OCI-LY7 (cell line): Measurements from ENCODE around the gene TTC28. TPM values are rescaled to one million over a fixed set of nuclear protein-coding genes. Genes with fewer than 3 reads are reported as not detected.

Source experiments
- BruUV-seq: library from RNA; stranded (reverse); fragments of 400-500 nt; replicated peaks from 2 replicates; lab custom pipeline; 2021; lab: Mats Ljungman, UMichigan
- CTCF ChIA-PET: fragments of 300-600 bp; sonication (Branson Sonifier 250); formaldehyde crosslinking; loops from one replicate; lab custom pipeline; 2022; ENCODE audit warnings: antibody characterized with exemption; ENCODE audit not compliant: unreplicated experiment; lab: Charles Lee
- POLR2A ChIA-PET: fragments of 300-600 bp; sonication (Branson Sonifier 250); formaldehyde crosslinking; loops from one replicate; lab custom pipeline; 2022; ENCODE audit warnings: antibody characterized with exemption; lab: Charles Lee
- DNase-seq: peaks from one replicate; pipeline ENCODE4 v3.0.0-alpha.2; 2015; ENCODE audit warnings: low spot score
- H2AFZ ChIP-seq: fragments of 200-600 bp; sonication (generic), shearing (Covaris generic); 2 replicates; pipeline ENCODE4 v1.6.1; 2014; ENCODE audit warnings: mild to moderate bottlenecking, antibody characterized with exemption, low read length, moderate library complexity
- H3K27ac ChIP-seq: fragments of 200-600 bp; sonication (generic); 2 replicates; pipeline ENCODE4 v1.5.1; 2014; ENCODE audit warnings: mixed run types, low read depth, mild to moderate bottlenecking, moderate library complexity, low read length, inconsistent platforms; ENCODE audit not compliant: poor library complexity, severe bottlenecking
- H3K36me3 ChIP-seq: fragments of 200-600 bp; sonication (generic); 2 replicates; pipeline ENCODE4 v1.6.1; 2014; ENCODE audit warnings: mild to moderate bottlenecking, antibody characterized with exemption, low read length, moderate library complexity, mixed read lengths; ENCODE audit not compliant: insufficient read depth
- H3K4me1 ChIP-seq: fragments of 200-600 bp; sonication (generic); 2 replicates; pipeline ENCODE4 v1.5.1; 2014; ENCODE audit warnings: mild to moderate bottlenecking, low read length; ENCODE audit not compliant: insufficient read depth, poor library complexity, severe bottlenecking
- H3K4me2 ChIP-seq: fragments of 200-600 bp; sonication (generic); 2 replicates; pipeline ENCODE4 v1.6.1; 2014; ENCODE audit warnings: mild to moderate bottlenecking, low read length
- H3K4me3 ChIP-seq: fragments of 200-600 bp; sonication (generic); 2 replicates; pipeline ENCODE4 v1.5.1; 2014; ENCODE audit warnings: mild to moderate bottlenecking, low read depth, low read length; ENCODE audit not compliant: poor library complexity, severe bottlenecking
- H3K79me2 ChIP-seq: fragments of 200-600 bp; sonication (generic); 2 replicates; pipeline ENCODE4 v1.6.1; 2016; ENCODE audit warnings: low read depth, mild to moderate bottlenecking, low read length, moderate library complexity, mixed read lengths; ENCODE audit not compliant: insufficient read depth
- H3K9me2 ChIP-seq: fragments of 200-600 bp; sonication (generic); 2 replicates; pipeline ENCODE4 v1.6.1; 2016; ENCODE audit warnings: mild to moderate bottlenecking, low read length, mixed read lengths; ENCODE audit not compliant: insufficient read depth
- H3K9me3 ChIP-seq: fragments of 200-600 bp; sonication (generic); 2 replicates; pipeline ENCODE4 v1.6.1; 2014; ENCODE audit warnings: mild to moderate bottlenecking, mixed run types, low read length, mixed read lengths
- H4K20me1 ChIP-seq: fragments of 200-600 bp; sonication (generic); 2 replicates; pipeline ENCODE4 v1.6.1; 2014; ENCODE audit warnings: mild to moderate bottlenecking, antibody characterized with exemption, low read length, moderate library complexity, mixed read lengths; ENCODE audit not compliant: insufficient read depth
- EZH2phosphoT487 ChIP-seq: fragments of 200-600 bp; sonication (generic); IDR thresholded peaks from 2 replicates; pipeline ENCODE4 v1.6.1; 2018; ENCODE audit warnings: low read depth, borderline replicate concordance, mild to moderate bottlenecking, mixed run types, antibody characterized with exemption, low read length, moderate library complexity, mixed read lengths
- intact Hi-C: fragments of 100-400 bp; cut with micrococcal nuclease; formaldehyde crosslinking; loops from one replicate; pipeline ENCODE4 v1.10.0; 2022; ENCODE audit not compliant: unreplicated experiment
- total RNA-seq, 2 experiments: library from RNA; depleted of rRNA in 1 of 2; stranded (reverse); fragments of >200 nt in 1 of 2; shearing (Covaris generic) in 1 of 2; gene quantifications; 2 replicates each; pipeline ENCODE4 v1.2.3, GENCODE V29; 2014 to 2022
- TF ChIP-seq, protein P1 (sequence below): fragments of 200-600 bp; sonication (generic); conservative IDR thresholded peaks from 2 replicates; pipeline ENCODE4 v1.5.1; 2014; ENCODE audit warnings: mild to moderate bottlenecking, antibody characterized with exemption, low read length, moderate library complexity, mixed read lengths

Gene TTC28
- total RNA-seq, 2 experiments from 2014 or later, result under 0.01 to 0.55 TPM

DNA sequence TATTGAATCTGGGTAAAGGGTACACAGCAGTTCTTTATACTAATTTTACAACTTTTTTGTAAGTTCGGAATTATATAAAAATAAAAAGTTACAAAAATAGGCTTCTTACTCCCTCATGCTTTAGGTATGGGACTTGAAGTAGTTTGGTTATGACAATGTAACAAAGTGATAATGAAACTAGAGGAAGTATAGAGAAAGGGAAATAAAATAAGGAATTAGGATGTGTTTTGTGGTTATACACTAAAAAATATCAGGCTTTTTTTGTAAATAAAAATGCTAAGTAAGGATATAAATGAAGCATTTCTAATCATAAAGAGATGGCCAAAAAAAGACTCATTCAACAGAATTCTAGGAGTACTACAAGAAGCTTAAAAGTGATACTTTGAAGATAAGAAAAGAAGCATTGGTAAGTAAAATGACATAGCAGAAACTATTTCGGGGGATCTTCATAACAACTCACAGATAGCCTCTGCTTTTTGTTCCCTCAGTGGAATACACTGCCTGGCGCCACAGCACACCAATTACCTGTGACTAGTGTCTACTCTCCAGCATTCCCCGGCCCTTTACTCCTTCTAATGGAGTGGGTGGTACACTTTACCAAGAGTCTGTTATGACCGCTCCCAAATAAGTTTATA, 437.9 kb downstream of the TTC28 start:
- H3K36me3 ChIP-seq, result no peaks in the 10 kb centered on the region
- H3K4me3 ChIP-seq, result no peak overlapping the region
- BruUV-seq, result no TSS peak
- no peak for DNase-seq
- no peaks in the 10 kb centered on the region for H3K79me2 ChIP-seq
- ChIA-PET CTCF (no interaction called here), POLR2A (no interaction called here)
- H3K4me1 ChIP-seq, result no peaks in the 10 kb centered on the region
- no peak overlapping the region for H2AFZ ChIP-seq
- no peak overlapping the region for H3K4me2 ChIP-seq
- no peaks in the 10 kb centered on the region for H3K9me3 ChIP-seq
- H3K9me2 ChIP-seq, result no peaks in the 10 kb centered on the region
- no peak for TF ChIP-seq EZH2phosphoT487
- TF ChIP-seq, protein P1, sequence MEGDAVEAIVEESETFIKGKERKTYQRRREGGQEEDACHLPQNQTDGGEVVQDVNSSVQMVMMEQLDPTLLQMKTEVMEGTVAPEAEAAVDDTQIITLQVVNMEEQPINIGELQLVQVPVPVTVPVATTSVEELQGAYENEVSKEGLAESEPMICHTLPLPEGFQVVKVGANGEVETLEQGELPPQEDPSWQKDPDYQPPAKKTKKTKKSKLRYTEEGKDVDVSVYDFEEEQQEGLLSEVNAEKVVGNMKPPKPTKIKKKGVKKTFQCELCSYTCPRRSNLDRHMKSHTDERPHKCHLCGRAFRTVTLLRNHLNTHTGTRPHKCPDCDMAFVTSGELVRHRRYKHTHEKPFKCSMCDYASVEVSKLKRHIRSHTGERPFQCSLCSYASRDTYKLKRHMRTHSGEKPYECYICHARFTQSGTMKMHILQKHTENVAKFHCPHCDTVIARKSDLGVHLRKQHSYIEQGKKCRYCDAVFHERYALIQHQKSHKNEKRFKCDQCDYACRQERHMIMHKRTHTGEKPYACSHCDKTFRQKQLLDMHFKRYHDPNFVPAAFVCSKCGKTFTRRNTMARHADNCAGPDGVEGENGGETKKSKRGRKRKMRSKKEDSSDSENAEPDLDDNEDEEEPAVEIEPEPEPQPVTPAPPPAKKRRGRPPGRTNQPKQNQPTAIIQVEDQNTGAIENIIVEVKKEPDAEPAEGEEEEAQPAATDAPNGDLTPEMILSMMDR, result no peak
- H3K27ac ChIP-seq, result no peak overlapping the region
- no peaks in the 10 kb centered on the region for H4K20me1 ChIP-seq
- intact Hi-C loops, result no loop called here

DNA sequence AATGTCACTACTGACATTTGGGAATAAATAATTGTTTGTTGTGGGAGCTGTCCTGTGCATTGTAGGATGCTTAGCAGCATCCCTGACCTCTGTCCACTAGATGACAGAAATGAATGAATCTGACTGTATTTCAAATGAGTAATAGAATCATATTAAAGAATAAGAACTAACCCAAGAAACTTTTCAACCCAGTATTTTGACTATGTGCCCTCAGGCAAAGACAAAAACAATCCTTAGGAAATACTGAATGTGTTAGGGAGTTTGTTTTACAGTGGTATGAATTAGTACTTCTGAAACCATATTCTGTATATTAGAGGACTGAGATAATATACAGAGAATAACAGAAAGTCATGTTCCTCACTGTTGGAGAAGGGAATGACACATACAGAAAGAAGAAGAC, 439.7 kb downstream of the TTC28 start:
- Histone ChIP-seq H3K4me1 (no peaks in the 10 kb centered on the region), H3K9me2 (no peaks in the 10 kb centered on the region), H3K4me2 (no peak overlapping the region), H3K4me3 (no peak overlapping the region), H3K27ac (no peak overlapping the region), H4K20me1 (no peaks in the 10 kb centered on the region), H3K36me3 (no peaks in the 10 kb centered on the region), H3K9me3 (no peaks in the 10 kb centered on the region), H3K79me2 (no peaks in the 10 kb centered on the region), H2AFZ (no peak overlapping the region)
- DNase-seq, result no peak
- POLR2A ChIA-PET, result interaction anchor here (1.1 kb wide), 1 partner anchor 11 kb away, joined by 3 read pairs; no protein-coding TSS in a partner anchor
- intact Hi-C loops, result no loop called here
- CTCF ChIA-PET, result no interaction called here
- BruUV-seq, result no TSS peak
- no peak for TF ChIP-seq EZH2phosphoT487
- TF ChIP-seq, protein P1, result no peak

DNA sequence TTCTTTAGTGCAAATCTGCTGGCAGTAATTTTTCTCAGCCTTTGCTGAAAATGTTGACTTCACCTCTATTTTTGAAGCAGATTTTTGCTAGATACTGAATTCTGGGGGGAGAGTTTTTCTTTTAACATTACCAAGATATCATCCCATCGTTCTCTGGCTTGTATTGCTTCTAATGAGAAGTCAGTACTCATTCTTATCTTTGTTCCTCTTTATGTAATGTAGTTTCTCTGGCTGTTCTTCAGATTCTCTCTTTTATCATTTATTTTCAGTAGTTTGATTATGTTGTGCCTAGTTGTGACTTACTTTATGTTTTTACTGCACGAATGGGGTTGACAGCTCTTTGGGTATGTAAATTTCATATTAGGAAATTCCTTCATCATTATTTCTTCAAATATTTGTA, 441.9 kb downstream of the TTC28 start:
- no peak for DNase-seq
- Histone ChIP-seq H2AFZ (no peak overlapping the region), H3K4me2 (no peak overlapping the region), H3K4me3 (no peak overlapping the region), H3K9me2 (no peaks in the 10 kb centered on the region), H3K4me1 (no peaks in the 10 kb centered on the region), H3K9me3 (no peaks in the 10 kb centered on the region), H4K20me1 (no peaks in the 10 kb centered on the region), H3K27ac (no peak overlapping the region), H3K36me3 (no peaks in the 10 kb centered on the region), H3K79me2 (no peaks in the 10 kb centered on the region)
- ChIA-PET CTCF (no interaction called here), POLR2A (no interaction called here)
- TF ChIP-seq, protein P1, result no peak
- no peak for TF ChIP-seq EZH2phosphoT487
- BruUV-seq, result no TSS peak
- intact Hi-C loops, result no loop called here
